Uterus (tissue), 2 donors: ENCODE results near the gene RNF130.

ENCODE experiments used
- POLR2A ChIP-seq, 2 donors: fragments of 450-650 bp; IDR thresholded peaks; one replicate each; pipeline ENCODE4 v1.6.1; 2016; ENCODE audit warnings: antibody characterized with exemption in 2 of 2, mild to moderate bottlenecking in 1 of 2, moderate library complexity in 1 of 2
- TF ChIP-seq, protein P1 (sequence below), 4 experiments: fragments of 200-600 bp in 2 of 4; fragments of 450-650 bp in 2 of 4; sonication (generic) in 2 of 4; IDR thresholded peaks; one replicate each; pipeline ENCODE4 v1.5.1; 2016 to 2019; ENCODE audit warnings: antibody characterized with exemption in 4 of 4, mild to moderate bottlenecking in 2 of 4, moderate library complexity in 1 of 4

GRCh38 chr5:180095545-180095944 lies 24.0 kb upstream of the RNF130 start:
- TF ChIP-seq, protein P1, sequence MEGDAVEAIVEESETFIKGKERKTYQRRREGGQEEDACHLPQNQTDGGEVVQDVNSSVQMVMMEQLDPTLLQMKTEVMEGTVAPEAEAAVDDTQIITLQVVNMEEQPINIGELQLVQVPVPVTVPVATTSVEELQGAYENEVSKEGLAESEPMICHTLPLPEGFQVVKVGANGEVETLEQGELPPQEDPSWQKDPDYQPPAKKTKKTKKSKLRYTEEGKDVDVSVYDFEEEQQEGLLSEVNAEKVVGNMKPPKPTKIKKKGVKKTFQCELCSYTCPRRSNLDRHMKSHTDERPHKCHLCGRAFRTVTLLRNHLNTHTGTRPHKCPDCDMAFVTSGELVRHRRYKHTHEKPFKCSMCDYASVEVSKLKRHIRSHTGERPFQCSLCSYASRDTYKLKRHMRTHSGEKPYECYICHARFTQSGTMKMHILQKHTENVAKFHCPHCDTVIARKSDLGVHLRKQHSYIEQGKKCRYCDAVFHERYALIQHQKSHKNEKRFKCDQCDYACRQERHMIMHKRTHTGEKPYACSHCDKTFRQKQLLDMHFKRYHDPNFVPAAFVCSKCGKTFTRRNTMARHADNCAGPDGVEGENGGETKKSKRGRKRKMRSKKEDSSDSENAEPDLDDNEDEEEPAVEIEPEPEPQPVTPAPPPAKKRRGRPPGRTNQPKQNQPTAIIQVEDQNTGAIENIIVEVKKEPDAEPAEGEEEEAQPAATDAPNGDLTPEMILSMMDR (IDR thresholded peaks at IDR 0.05): no peak
- no peak for TF ChIP-seq POLR2A (IDR thresholded peaks at IDR 0.05)
